ENCODE measurements around the gene ZNF384. TPM values are rescaled to one million over a fixed set of nuclear protein-coding genes. Genes with fewer than 3 reads are reported as not detected.
A peak's percentile ranks its signal among the peaks of the same experiment; 100 is the strongest.

Gene ZNF384
- 78.3 and 127 TPM in 2 replicates for total RNA-seq (ENCODE audit: low replicate concordance)
- long read RNA-seq, partial matches to known transcripts, result 8 of 20 reads
- long read RNA-seq, other reads (novel, unspliced or antisense), result 12 of 20 reads

- DNase-seq (ENCODE audit: extremely low spot score, unreplicated experiment), result peak; percentile 96
- no peaks in the 10 kb centered on the region for H3K9me3 Mint-ChIP-seq
- peak within 1 kb of the TSS; percentile 93 for H3K27ac Mint-ChIP-seq
- H3K4me3 Mint-ChIP-seq, result peak within 1 kb of the TSS; percentile 97
- peaks cover 33% of the 10 kb centered on the region for H3K36me3 Mint-ChIP-seq
- H3K4me1 Mint-ChIP-seq (ENCODE audit: unreplicated experiment), result peaks cover 16% of the 10 kb centered on the region
- H3K27me3 Mint-ChIP-seq, result peaks cover 10% of the 10 kb centered on the region
- TF ChIP-seq CTCF (conservative IDR thresholded peaks at IDR 0.05), result peak; percentile 51
Measured at GRCh38 chr12:6688999-6689882, at the start of gene ZNF384. ZNF384 (minus strand) TSS chr12:6689375; CDS start chr12:6679520, 9,855 bp downstream.

- no peaks in the 10 kb centered on the region for H3K27me3 Mint-ChIP-seq
- peaks cover 6% of the 10 kb centered on the region for H3K4me1 Mint-ChIP-seq (ENCODE audit: unreplicated experiment)
- H3K27ac Mint-ChIP-seq, result no peak overlapping the region
- TF ChIP-seq CTCF (conservative IDR thresholded peaks at IDR 0.05), result no peak
- H3K36me3 Mint-ChIP-seq, result peaks cover 6% of the 10 kb centered on the region
- H3K4me3 Mint-ChIP-seq, result no peak overlapping the region
- DNase-seq (ENCODE audit: extremely low spot score, unreplicated experiment), result no peak
- H3K9me3 Mint-ChIP-seq, result no peaks in the 10 kb centered on the region
Measured at GRCh38 chr12:6736754-6737153, 47.6 kb upstream of the ZNF384 start.

GRCh38 chr12:6735448-6736191, 46.4 kb upstream of the ZNF384 start:
- TF ChIP-seq CTCF (conservative IDR thresholded peaks at IDR 0.05), result peak; percentile 80
- no peaks in the 10 kb centered on the region for H3K27me3 Mint-ChIP-seq
- H3K27ac Mint-ChIP-seq, result peak overlapping the region; percentile 64
- peaks cover 6% of the 10 kb centered on the region for H3K4me1 Mint-ChIP-seq (ENCODE audit: unreplicated experiment)
- H3K36me3 Mint-ChIP-seq, result peaks cover 13% of the 10 kb centered on the region
- DNase-seq (ENCODE audit: extremely low spot score, unreplicated experiment), result no peak
- H3K4me3 Mint-ChIP-seq, result no peak overlapping the region
- H3K9me3 Mint-ChIP-seq, result no peaks in the 10 kb centered on the region

GRCh38 chr12:6734506-6735387, 45.6 kb upstream of the ZNF384 start:
- no peak for DNase-seq (ENCODE audit: extremely low spot score, unreplicated experiment)
- Mint-ChIP-seq H3K27ac (peak overlapping the region; percentile 64), H3K36me3 (peaks cover 16% of the 10 kb centered on the region), H3K4me3 (no peak overlapping the region), H3K9me3 (no peaks in the 10 kb centered on the region), H3K4me1 (ENCODE audit: unreplicated experiment) (peaks cover 6% of the 10 kb centered on the region), H3K27me3 (no peaks in the 10 kb centered on the region)
- no peak for TF ChIP-seq CTCF (conservative IDR thresholded peaks at IDR 0.05)

GRCh38 chr12:6730169-6730568, 41.0 kb upstream of the ZNF384 start:
- Mint-ChIP-seq H3K4me3 (no peak overlapping the region), H3K27ac (peak overlapping the region; percentile 50), H3K36me3 (peaks cover 21% of the 10 kb centered on the region), H3K27me3 (no peaks in the 10 kb centered on the region), H3K9me3 (no peaks in the 10 kb centered on the region), H3K4me1 (ENCODE audit: unreplicated experiment) (no peaks in the 10 kb centered on the region)
- DNase-seq (ENCODE audit: extremely low spot score, unreplicated experiment), result no peak
- TF ChIP-seq CTCF (conservative IDR thresholded peaks at IDR 0.05), result peak; percentile 26
